Osteocyte (in vitro differentiated cells): ENCODE results near the gene MAP3K9. TPM values are rescaled to one million over a fixed set of nuclear protein-coding genes. Genes with fewer than 3 reads are reported as not detected.

ENCODE experiments used
- DNase-seq: peaks from one replicate; pipeline ENCODE4 v3.0.0; 2021; ENCODE audit warnings: mixed read lengths; ENCODE audit not compliant: unreplicated experiment; ENCODE audit errors: extremely low spot score
- H3K27ac Mint-ChIP-seq: one replicate; pipeline ENCODE4 v1.8.0; 2021; ENCODE audit warnings: mild to moderate bottlenecking, mixed read lengths; ENCODE audit not compliant: unreplicated experiment
- H3K27me3 Mint-ChIP-seq: one replicate; pipeline ENCODE4 v1.8.0; 2021; ENCODE audit warnings: mixed read lengths; ENCODE audit not compliant: unreplicated experiment
- H3K36me3 Mint-ChIP-seq: one replicate; pipeline ENCODE4 v1.8.0; 2021; ENCODE audit warnings: mixed read lengths; ENCODE audit not compliant: unreplicated experiment
- H3K4me1 Mint-ChIP-seq: one replicate; pipeline ENCODE4 v1.8.0; 2021; ENCODE audit warnings: mixed read lengths; ENCODE audit not compliant: unreplicated experiment
- H3K4me3 Mint-ChIP-seq: one replicate; pipeline ENCODE4 v1.8.0; 2021; ENCODE audit warnings: mild to moderate bottlenecking, moderate library complexity, mixed read lengths; ENCODE audit not compliant: unreplicated experiment
- H3K9me3 Mint-ChIP-seq: one replicate; pipeline ENCODE4 v1.8.0; 2021; ENCODE audit warnings: mixed read lengths; ENCODE audit not compliant: unreplicated experiment
- total RNA-seq: library from RNA; stranded (reverse); gene quantifications from 2 replicates; pipeline ENCODE4 v1.2.1, GENCODE V29; 2021
- TF ChIP-seq, protein P1 (sequence below): fragments of 200-600 bp; sonication (generic); IDR thresholded peaks from 2 replicates; pipeline ENCODE4 v1.5.0; 2021; ENCODE audit warnings: antibody characterized with exemption, mild to moderate bottlenecking, moderate library complexity

Gene MAP3K9
- total RNA-seq, 1 donor from 2014 or later: 1.3 TPM

GRCh38 chr14:70827347-70827746, 18.0 kb upstream of the MAP3K9 start:
- DNase-seq: no peak
- H3K27ac Mint-ChIP-seq: no peak overlapping the region
- H3K4me3 Mint-ChIP-seq: no peak overlapping the region
- no peaks in the 10 kb centered on the region for H3K36me3 Mint-ChIP-seq
- H3K27me3 Mint-ChIP-seq: peaks cover 18% of the 10 kb centered on the region
- no peaks in the 10 kb centered on the region for H3K9me3 Mint-ChIP-seq
- H3K4me1 Mint-ChIP-seq: peaks cover 5% of the 10 kb centered on the region
- TF ChIP-seq, protein P1, sequence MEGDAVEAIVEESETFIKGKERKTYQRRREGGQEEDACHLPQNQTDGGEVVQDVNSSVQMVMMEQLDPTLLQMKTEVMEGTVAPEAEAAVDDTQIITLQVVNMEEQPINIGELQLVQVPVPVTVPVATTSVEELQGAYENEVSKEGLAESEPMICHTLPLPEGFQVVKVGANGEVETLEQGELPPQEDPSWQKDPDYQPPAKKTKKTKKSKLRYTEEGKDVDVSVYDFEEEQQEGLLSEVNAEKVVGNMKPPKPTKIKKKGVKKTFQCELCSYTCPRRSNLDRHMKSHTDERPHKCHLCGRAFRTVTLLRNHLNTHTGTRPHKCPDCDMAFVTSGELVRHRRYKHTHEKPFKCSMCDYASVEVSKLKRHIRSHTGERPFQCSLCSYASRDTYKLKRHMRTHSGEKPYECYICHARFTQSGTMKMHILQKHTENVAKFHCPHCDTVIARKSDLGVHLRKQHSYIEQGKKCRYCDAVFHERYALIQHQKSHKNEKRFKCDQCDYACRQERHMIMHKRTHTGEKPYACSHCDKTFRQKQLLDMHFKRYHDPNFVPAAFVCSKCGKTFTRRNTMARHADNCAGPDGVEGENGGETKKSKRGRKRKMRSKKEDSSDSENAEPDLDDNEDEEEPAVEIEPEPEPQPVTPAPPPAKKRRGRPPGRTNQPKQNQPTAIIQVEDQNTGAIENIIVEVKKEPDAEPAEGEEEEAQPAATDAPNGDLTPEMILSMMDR: peak; percentile 23

- H3K4me1 Mint-ChIP-seq: peaks cover 5% of the 10 kb centered on the region
- no peaks in the 10 kb centered on the region for H3K36me3 Mint-ChIP-seq
- DNase-seq: no peak
- peak overlapping the region; percentile 82 for H3K4me3 Mint-ChIP-seq
- peaks cover 16% of the 10 kb centered on the region for H3K27me3 Mint-ChIP-seq
- TF ChIP-seq, protein P1: no peak
- H3K9me3 Mint-ChIP-seq: no peaks in the 10 kb centered on the region
- no peak overlapping the region for H3K27ac Mint-ChIP-seq
Observed at GRCh38 chr14:70823281-70823680, 14.0 kb upstream of the MAP3K9 start.

DNA sequence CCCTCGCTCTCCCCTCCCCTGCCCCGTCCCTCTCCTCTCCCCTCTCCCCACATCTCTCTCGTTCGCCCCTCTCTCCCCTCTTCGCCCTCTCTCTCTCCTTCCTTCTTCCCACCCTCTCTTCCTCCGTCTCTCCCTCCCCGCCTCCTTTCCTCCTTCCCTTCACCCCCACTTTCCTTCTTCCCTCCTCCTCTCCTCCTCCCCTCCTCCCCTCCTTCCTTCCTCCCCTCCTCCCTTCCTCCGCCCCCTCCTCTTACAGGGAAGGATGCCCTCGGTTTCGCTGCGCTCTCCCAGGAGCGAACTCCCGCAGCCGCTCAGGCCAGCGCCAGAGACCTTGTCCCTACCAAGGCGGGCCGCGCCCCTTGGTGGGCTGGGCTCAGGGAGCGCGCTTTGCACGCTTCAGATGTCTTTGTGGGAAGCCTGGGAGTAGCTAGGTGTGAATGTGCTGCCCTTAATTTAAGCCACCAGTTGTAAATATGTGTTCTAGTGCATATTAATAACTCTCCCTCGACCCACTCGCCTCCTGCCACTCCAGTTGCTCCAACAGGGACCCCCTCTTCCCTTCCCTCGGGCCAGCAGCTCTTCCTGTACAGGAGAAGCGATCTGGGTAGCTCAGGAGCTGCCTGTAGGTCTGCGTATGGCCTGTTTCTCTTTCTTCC, 13.3 kb upstream of the MAP3K9 start:
- DNase-seq: no peak
- H3K27me3 Mint-ChIP-seq: peaks cover 16% of the 10 kb centered on the region
- H3K27ac Mint-ChIP-seq: no peak overlapping the region
- H3K4me1 Mint-ChIP-seq: peaks cover 5% of the 10 kb centered on the region
- no peaks in the 10 kb centered on the region for H3K9me3 Mint-ChIP-seq
- H3K36me3 Mint-ChIP-seq: no peaks in the 10 kb centered on the region
- TF ChIP-seq, protein P1: no peak
- H3K4me3 Mint-ChIP-seq: peak overlapping the region; percentile 82

- H3K9me3 Mint-ChIP-seq: no peaks in the 10 kb centered on the region
- H3K36me3 Mint-ChIP-seq: no peaks in the 10 kb centered on the region
- peak overlapping the region; percentile 82 for H3K4me3 Mint-ChIP-seq
- H3K27ac Mint-ChIP-seq: no peak overlapping the region
- TF ChIP-seq, protein P1: no peak
- peak; percentile 85 for DNase-seq
- H3K4me1 Mint-ChIP-seq: peaks cover 8% of the 10 kb centered on the region
- H3K27me3 Mint-ChIP-seq: peaks cover 16% of the 10 kb centered on the region
Observed at GRCh38 chr14:70821584-70822529, 12.5 kb upstream of the MAP3K9 start.

DNA sequence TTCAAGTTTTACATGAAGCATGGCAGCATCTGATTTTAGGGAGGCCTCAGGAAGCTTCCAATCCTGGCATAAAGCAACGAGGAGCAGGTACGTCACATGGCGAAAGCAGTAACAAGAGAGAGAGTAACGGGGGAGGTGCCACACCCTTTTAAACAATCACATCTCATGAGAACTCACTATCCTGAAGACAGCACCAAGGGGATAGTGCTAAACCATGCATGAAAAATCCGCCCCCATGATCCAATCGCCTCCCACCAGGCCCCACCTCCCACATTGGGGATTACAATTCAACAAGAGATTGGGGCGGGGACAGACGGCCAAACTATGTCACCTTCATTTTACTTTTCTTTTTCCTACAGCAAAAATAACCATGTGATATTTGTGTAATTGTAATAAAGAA, 7.2 kb upstream of the MAP3K9 start:
- no peak overlapping the region for H3K4me3 Mint-ChIP-seq

More for the DNA sequence above, 7.2 kb upstream of the MAP3K9 start:
- H3K4me1 Mint-ChIP-seq: peaks cover 3% of the 10 kb centered on the region
- H3K36me3 Mint-ChIP-seq: no peaks in the 10 kb centered on the region
- peaks cover 16% of the 10 kb centered on the region for H3K27me3 Mint-ChIP-seq
- H3K9me3 Mint-ChIP-seq: no peaks in the 10 kb centered on the region
- DNase-seq: no peak
- no peak overlapping the region for H3K27ac Mint-ChIP-seq
- TF ChIP-seq, protein P1: no peak
